ENCODE results near the gene TMEM151B. TPM values are rescaled to one million over a fixed set of nuclear protein-coding genes. Genes with fewer than 3 reads are reported as not detected.

TMEM151B gene
- total and polyA plus RNA-seq, 9 of the 15 experiments (the other 6 are each of a cell fraction or from before 2014, with no cell fraction given): not detected

DNA sequence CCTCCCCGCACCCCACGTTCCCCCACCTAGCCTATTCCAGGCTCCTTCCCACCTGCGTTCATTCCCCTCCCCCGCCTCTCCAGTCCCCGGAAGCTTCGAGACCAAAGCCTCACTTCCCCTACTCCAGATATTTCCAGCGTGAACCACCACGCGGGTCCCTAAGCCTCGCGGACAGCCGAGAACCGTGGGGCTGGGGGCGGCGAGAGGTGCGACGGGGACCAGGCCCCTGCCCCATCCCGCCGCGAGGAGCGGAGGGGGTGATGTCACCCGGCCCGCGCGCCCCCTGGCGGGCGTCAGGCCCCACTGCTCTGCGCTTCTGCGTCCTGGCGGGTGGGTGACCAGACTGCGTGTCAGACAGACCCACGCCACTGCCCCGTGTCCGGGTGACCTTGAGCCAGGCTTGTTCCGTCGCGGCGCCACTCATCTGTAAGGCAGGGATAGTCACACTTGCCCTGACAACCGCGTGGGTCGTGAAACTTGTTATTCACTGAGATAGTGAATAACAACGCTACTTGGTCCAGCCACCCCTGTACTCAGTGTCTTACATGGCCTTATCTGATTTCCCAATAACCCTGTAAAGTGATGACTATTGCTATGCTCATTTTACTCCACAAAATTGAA lies 32.3 kb upstream of the TMEM151B start (continued):
- TF ChIP-seq, protein P1, sequence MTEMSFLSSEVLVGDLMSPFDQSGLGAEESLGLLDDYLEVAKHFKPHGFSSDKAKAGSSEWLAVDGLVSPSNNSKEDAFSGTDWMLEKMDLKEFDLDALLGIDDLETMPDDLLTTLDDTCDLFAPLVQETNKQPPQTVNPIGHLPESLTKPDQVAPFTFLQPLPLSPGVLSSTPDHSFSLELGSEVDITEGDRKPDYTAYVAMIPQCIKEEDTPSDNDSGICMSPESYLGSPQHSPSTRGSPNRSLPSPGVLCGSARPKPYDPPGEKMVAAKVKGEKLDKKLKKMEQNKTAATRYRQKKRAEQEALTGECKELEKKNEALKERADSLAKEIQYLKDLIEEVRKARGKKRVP (CRISPR knock-in tag; IDR thresholded peaks at IDR 0.05): peak; percentile 55; the same call in 1 of the 2 replicates
- TF ChIP-seq KAT7 (CRISPR knock-in tag; IDR thresholded peaks at IDR 0.05; ENCODE audit: borderline replicate concordance): peak; percentile 91; the same call in 1 of the 2 replicates
- TF ChIP-seq XRCC3 (IDR thresholded peaks at IDR 0.05): no peak
- peak; percentile 85 for TF ChIP-seq POLR2B (IDR thresholded peaks at IDR 0.05; ENCODE audit: low read depth, partially characterized antibody)
- peak; percentile 76 for TF ChIP-seq ZEB2 (IDR thresholded peaks at IDR 0.05)
- TF ChIP-seq RFX1 (IDR thresholded peaks at IDR 0.05): no peak
- no peak for TF ChIP-seq PRMT5 (CRISPR knock-in tag; IDR thresholded peaks at IDR 0.05)
- TF ChIP-seq, protein P2, sequence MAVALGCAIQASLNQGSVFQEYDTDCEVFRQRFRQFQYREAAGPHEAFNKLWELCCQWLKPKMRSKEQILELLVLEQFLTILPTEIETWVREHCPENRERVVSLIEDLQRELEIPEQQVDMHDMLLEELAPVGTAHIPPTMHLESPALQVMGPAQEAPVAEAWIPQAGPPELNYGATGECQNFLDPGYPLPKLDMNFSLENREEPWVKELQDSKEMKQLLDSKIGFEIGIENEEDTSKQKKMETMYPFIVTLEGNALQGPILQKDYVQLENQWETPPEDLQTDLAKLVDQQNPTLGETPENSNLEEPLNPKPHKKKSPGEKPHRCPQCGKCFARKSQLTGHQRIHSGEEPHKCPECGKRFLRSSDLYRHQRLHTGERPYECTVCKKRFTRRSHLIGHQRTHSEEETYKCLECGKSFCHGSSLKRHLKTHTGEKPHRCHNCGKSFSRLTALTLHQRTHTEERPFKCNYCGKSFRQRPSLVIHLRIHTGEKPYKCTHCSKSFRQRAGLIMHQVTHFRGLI (CRISPR knock-in tag; IDR thresholded peaks at IDR 0.05): no peak
- TF ChIP-seq MCM7 (IDR thresholded peaks at IDR 0.05): no peak
- TF ChIP-seq ZNF263 (CRISPR knock-in tag; IDR thresholded peaks at IDR 0.05; ENCODE audit: borderline replicate concordance): peak; percentile 69; the same call in 1 of the 2 replicates
- TF ChIP-seq, protein P3, sequence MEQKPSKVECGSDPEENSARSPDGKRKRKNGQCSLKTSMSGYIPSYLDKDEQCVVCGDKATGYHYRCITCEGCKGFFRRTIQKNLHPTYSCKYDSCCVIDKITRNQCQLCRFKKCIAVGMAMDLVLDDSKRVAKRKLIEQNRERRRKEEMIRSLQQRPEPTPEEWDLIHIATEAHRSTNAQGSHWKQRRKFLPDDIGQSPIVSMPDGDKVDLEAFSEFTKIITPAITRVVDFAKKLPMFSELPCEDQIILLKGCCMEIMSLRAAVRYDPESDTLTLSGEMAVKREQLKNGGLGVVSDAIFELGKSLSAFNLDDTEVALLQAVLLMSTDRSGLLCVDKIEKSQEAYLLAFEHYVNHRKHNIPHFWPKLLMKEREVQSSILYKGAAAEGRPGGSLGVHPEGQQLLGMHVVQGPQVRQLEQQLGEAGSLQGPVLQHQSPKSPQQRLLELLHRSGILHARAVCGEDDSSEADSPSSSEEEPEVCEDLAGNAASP (IDR thresholded peaks at IDR 0.05): no peak
- TF ChIP-seq FOXM1 (IDR thresholded peaks at IDR 0.05; ENCODE audit: low read depth): no peak
- peak; percentile 78; the same call in 1 of the 2 replicates for TF ChIP-seq FOXM1 (CRISPR knock-in tag; IDR thresholded peaks at IDR 0.05; ENCODE audit: low read depth)
- TF ChIP-seq, protein P4, sequence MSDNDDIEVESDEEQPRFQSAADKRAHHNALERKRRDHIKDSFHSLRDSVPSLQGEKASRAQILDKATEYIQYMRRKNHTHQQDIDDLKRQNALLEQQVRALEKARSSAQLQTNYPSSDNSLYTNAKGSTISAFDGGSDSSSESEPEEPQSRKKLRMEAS (CRISPR knock-in tag; IDR thresholded peaks at IDR 0.05): peak; percentile 92
- 0 out of 2 replicates have a peak, but pooled peaks have one; percentile 58 for TF ChIP-seq POLR2AphosphoS2 (IDR thresholded peaks at IDR 0.05; ENCODE audit: low read length)
- no peak for TF ChIP-seq TGIF2 (CRISPR knock-in tag; IDR thresholded peaks at IDR 0.05)
- peak; percentile 81 for TF ChIP-seq KLF1 (tag; IDR thresholded peaks at IDR 0.05)
- TF ChIP-seq, protein P5, sequence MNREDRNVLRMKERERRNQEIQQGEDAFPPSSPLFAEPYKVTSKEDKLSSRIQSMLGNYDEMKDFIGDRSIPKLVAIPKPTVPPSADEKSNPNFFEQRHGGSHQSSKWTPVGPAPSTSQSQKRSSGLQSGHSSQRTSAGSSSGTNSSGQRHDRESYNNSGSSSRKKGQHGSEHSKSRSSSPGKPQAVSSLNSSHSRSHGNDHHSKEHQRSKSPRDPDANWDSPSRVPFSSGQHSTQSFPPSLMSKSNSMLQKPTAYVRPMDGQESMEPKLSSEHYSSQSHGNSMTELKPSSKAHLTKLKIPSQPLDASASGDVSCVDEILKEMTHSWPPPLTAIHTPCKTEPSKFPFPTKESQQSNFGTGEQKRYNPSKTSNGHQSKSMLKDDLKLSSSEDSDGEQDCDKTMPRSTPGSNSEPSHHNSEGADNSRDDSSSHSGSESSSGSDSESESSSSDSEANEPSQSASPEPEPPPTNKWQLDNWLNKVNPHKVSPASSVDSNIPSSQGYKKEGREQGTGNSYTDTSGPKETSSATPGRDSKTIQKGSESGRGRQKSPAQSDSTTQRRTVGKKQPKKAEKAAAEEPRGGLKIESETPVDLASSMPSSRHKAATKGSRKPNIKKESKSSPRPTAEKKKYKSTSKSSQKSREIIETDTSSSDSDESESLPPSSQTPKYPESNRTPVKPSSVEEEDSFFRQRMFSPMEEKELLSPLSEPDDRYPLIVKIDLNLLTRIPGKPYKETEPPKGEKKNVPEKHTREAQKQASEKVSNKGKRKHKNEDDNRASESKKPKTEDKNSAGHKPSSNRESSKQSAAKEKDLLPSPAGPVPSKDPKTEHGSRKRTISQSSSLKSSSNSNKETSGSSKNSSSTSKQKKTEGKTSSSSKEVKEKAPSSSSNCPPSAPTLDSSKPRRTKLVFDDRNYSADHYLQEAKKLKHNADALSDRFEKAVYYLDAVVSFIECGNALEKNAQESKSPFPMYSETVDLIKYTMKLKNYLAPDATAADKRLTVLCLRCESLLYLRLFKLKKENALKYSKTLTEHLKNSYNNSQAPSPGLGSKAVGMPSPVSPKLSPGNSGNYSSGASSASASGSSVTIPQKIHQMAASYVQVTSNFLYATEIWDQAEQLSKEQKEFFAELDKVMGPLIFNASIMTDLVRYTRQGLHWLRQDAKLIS (CRISPR knock-in tag; IDR thresholded peaks at IDR 0.05): peak; percentile 93
- no peak for TF ChIP-seq ZNF644 (tag; IDR thresholded peaks at IDR 0.05; ENCODE audit: low read depth)
- no peak for TF ChIP-seq FOXJ3 (CRISPR knock-in tag; IDR thresholded peaks at IDR 0.05)
- no peak for TF ChIP-seq ZNF695 (CRISPR knock-in tag; IDR thresholded peaks at IDR 0.05)
- peak; percentile 37 to 73; a peak in 3 of 4 replicates for TF ChIP-seq RCOR1 (IDR thresholded peaks at IDR 0.05; ENCODE audit: borderline replicate concordance in 1 of 2, low read depth in 2 of 2, low read length in 2 of 2)

Data from K562 (cell line).